ENCODE data around the gene DTX3L.

Gene DTX3L

DNA sequence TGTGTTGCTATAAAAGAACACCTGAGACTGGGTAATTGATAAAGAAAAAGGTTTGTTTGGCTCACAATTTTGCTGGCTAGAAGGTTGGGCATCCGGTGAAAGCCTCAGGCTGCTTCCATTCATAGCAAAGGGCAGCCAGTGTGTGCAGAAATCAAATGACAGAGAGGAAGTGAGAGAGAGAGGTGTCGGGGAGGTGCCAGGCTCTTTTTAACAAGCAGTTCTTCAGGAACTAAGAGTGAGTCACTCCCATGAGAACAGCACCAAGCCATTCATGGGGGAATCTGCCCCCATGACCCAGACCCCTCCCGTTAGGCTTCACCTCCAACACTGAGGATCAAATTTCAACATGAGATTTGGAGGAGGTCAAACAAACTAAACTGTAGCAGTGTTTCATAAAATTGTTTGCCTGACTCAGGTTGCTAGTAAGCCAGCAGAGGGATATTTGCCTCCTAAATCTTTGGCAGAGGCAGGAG lies 8.8 kb downstream of the DTX3L start:
- Histone ChIP-seq H3K27ac (ENCODE audit: insufficient read depth in 1 of 2, low read depth in 1 of 2, low read length in 2 of 2, poor library complexity in 1 of 2, severe bottlenecking in 2 of 2) (no peak overlapping the region), H3K4me3 (ENCODE audit: control insufficient read depth in 1 of 7, extremely low read depth in 1 of 7, insufficient read depth in 4 of 7, low read depth in 2 of 7, low read length in 6 of 7) (no peak overlapping the region), H3K9me3 (ENCODE audit: control extremely low read depth in 1 of 5, control insufficient read depth in 4 of 5, insufficient read depth in 2 of 5, low read depth in 1 of 5, low read length in 4 of 5) (no peaks in the 10 kb centered on the region), H3K36me3 (ENCODE audit: control insufficient read depth in 4 of 4, insufficient read depth in 4 of 4, low read length in 3 of 4) (peaks cover 18 to 56% (median 37%) of the 10 kb centered on the region in 4 experiments), H3K27me3 (replicated peaks in 2 of 5; ENCODE audit: control insufficient read depth in 4 of 5, insufficient read depth in 5 of 5, low read length in 4 of 5) (no peaks in the 10 kb centered on the region), H3K4me1 (ENCODE audit: control extremely low read depth in 1 of 4, control insufficient read depth in 4 of 4, insufficient read depth in 4 of 4, low read length in 3 of 4) (peaks cover 0 to 7% (median 3%) of the 10 kb centered on the region in 4 experiments)
- ChIA-PET CTCF (no interaction called here), POLR2A (no interaction called here)
- DNase-seq: peak in 2 of 3 donors; percentile 42 to 50
- WGBS (ENCODE audit: insufficient coverage): 65% methylated on average over 3 of the region's 3 CpGs

DNA sequence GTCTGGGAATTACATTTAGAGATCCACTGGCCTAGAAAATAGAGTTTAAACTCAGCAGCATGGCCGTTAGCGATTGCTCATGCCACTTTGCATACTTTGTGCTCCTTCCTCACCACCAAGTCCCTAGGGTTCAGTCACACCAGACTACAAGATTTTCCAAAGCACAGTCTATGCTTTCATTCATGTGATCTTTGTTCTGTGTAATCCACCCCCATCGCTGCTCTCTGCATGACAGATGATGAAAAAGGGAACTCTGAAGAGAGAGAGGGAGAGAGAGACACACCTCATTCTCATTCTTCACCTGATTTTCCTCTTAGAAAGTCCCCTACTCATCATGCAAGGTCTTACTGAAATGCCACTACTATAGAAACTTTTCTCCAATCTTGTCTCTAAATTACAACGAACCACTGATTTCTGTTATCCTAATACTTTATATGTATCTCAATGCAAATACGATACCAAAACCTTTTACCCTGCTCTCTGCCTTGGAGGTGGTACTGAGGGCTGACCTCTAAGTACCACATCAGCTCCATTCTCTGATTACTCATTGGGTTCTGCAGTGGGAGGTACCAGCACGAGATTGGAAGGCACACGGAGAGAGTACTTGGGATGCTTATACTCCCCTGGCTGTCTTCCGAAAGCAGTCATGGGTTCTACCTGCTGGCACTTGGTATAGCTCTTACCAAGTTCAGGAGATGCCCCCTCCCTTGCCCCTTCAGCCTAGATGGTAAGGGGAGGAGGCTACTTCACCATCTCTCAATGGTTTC lies 12.2 kb downstream of the DTX3L start:
- Histone ChIP-seq H3K36me3 (ENCODE audit: control insufficient read depth in 4 of 4, insufficient read depth in 4 of 4, low read length in 3 of 4) (peaks cover 4 to 25% (median 14%) of the 10 kb centered on the region in 4 experiments), H3K27ac (ENCODE audit: insufficient read depth in 1 of 2, low read depth in 1 of 2, low read length in 2 of 2, poor library complexity in 1 of 2, severe bottlenecking in 2 of 2) (no peak overlapping the region), H3K4me3 (ENCODE audit: control insufficient read depth in 1 of 7, extremely low read depth in 1 of 7, insufficient read depth in 4 of 7, low read depth in 2 of 7, low read length in 6 of 7) (no peak overlapping the region), H3K9me3 (ENCODE audit: control extremely low read depth in 1 of 5, control insufficient read depth in 4 of 5, insufficient read depth in 2 of 5, low read depth in 1 of 5, low read length in 4 of 5) (peaks cover 0 to 3% (median 0%) of the 10 kb centered on the region in 5 experiments), H3K27me3 (replicated peaks in 2 of 5; ENCODE audit: control insufficient read depth in 4 of 5, insufficient read depth in 5 of 5, low read length in 4 of 5) (no peaks in the 10 kb centered on the region), H3K4me1 (ENCODE audit: control extremely low read depth in 1 of 4, control insufficient read depth in 4 of 4, insufficient read depth in 4 of 4, low read length in 3 of 4) (peaks cover 0 to 13% (median 4%) of the 10 kb centered on the region in 4 experiments)
- POLR2A ChIA-PET: no interaction called here
- 93% methylated on average over 4 of the region's 8 CpGs for WGBS (ENCODE audit: insufficient coverage)
- DNase-seq: peak; percentile 42 to 73 (median 66)
- CTCF ChIA-PET: no interaction called here

DNA sequence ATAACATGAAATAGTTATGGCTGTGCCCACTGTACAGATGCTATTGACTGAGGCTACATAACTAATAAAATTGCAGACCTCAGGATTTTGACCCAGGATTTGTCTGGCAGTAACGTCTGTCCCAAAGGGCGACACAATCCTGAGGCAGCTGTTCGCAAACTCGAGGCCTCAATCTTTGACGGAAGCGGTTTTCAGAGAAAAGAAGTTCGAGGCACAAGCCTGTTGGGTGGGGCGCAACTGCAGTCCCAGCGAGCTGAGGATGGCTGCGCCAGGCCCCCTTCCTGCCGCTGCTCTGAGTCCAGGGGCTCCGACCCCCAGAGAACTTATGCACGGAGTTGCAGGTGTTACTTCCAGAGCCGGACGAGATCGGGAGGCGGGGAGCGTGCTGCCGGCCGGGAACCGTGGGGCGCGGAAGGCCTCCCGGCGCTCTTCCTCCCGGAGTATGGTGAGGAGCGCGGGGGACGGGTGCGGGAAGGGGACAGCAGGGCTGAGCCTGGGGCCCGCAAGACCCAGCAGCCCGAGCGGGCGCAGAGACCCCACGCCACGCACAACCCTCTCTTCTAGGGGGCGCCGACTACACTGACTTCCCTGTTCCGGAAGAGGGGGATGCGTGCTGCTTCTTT lies 13.4 kb downstream of the DTX3L start, which contains the start of gene PARP15:
PARP15 (plus strand) TSS at position 242 of the 623 bp plus-strand sequence; CDS start at position 260, 18 bp downstream.
- POLR2A ChIA-PET: no interaction called here
- H3K36me3 ChIP-seq (ENCODE audit: control insufficient read depth in 4 of 4, insufficient read depth in 4 of 4, low read length in 3 of 4): peaks cover 2 to 17% (median 8%) of the 10 kb centered on the region in 4 experiments
- H3K4me3 ChIP-seq (ENCODE audit: control insufficient read depth in 1 of 7, extremely low read depth in 1 of 7, insufficient read depth in 4 of 7, low read depth in 2 of 7, low read length in 6 of 7): peak within 1 kb of the TSS; percentile 69 to 93 (median 82)
- DNase-seq: peak; percentile 32 to 64 (median 48)
- peak within 1 kb of the TSS; percentile 25 to 77 for H3K27ac ChIP-seq (ENCODE audit: insufficient read depth in 1 of 2, low read depth in 1 of 2, low read length in 2 of 2, poor library complexity in 1 of 2, severe bottlenecking in 2 of 2)
- CTCF ChIA-PET: no interaction called here
- no peaks in the 10 kb centered on the region for H3K27me3 ChIP-seq (replicated peaks in 2 of 5; ENCODE audit: control insufficient read depth in 4 of 5, insufficient read depth in 5 of 5, low read length in 4 of 5)
- H3K4me1 ChIP-seq (ENCODE audit: control extremely low read depth in 1 of 4, control insufficient read depth in 4 of 4, insufficient read depth in 4 of 4, low read length in 3 of 4): peaks cover 0 to 13% (median 4%) of the 10 kb centered on the region in 4 experiments
- H3K9me3 ChIP-seq (ENCODE audit: control extremely low read depth in 1 of 5, control insufficient read depth in 4 of 5, insufficient read depth in 2 of 5, low read depth in 1 of 5, low read length in 4 of 5): peaks cover 0 to 14% (median 4%) of the 10 kb centered on the region in 5 experiments
- WGBS (ENCODE audit: insufficient coverage): under 1% methylated on average over 35 of the region's 40 CpGs

DNA sequence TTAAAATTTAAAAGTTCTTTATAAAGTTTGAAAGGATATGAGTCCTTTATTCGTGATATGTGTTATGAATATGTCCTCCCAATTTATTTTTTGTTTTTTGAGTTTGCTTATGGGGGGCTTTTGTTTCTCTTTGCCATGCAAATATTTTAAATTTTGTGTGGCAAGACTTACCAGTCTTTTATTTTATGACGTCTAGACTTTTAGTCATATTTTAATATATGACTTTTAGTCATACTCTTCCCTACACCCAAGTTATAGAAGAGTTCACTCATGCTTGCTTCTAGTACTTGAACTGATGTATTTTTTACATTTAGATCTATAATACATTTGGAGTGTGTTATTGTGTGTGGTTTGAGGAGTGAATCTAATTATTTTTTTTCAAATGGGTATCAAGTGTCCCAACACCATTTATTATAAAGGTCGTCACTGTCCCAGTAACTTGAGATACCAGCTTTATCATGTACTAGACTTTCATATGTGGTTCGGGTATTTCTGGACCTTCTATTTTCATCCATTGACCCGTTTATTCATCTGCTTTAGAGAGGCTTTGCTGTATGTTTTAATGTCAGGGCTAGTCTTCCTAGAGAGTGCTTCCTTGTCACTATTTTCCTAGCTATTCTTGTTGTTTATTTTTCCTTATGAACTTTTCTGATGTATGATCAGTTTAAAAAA lies 14.1 kb downstream of the DTX3L start:
- ChIA-PET POLR2A (interaction anchor here (0.8 kb wide), 1 partner anchor 101 kb away, joined by 3 read pairs; no protein-coding TSS in a partner anchor), CTCF (interaction anchor here (1.8 kb wide), 1 partner anchor 18 kb away, joined by 6 read pairs; no protein-coding TSS in a partner anchor)
- Histone ChIP-seq H3K9me3 (ENCODE audit: control extremely low read depth in 1 of 5, control insufficient read depth in 4 of 5, insufficient read depth in 2 of 5, low read depth in 1 of 5, low read length in 4 of 5) (peaks cover 1 to 14% (median 4%) of the 10 kb centered on the region in 5 experiments), H3K4me3 (ENCODE audit: control insufficient read depth in 1 of 7, extremely low read depth in 1 of 7, insufficient read depth in 4 of 7, low read depth in 2 of 7, low read length in 6 of 7) (peak overlapping the region; percentile 69 to 93 (median 82)), H3K36me3 (ENCODE audit: control insufficient read depth in 4 of 4, insufficient read depth in 4 of 4, low read length in 3 of 4) (peaks cover 2 to 11% (median 4%) of the 10 kb centered on the region in 4 experiments), H3K27me3 (replicated peaks in 2 of 5; ENCODE audit: control insufficient read depth in 4 of 5, insufficient read depth in 5 of 5, low read length in 4 of 5) (no peaks in the 10 kb centered on the region), H3K4me1 (ENCODE audit: control extremely low read depth in 1 of 4, control insufficient read depth in 4 of 4, insufficient read depth in 4 of 4, low read length in 3 of 4) (peaks cover 0 to 9% (median 4%) of the 10 kb centered on the region in 4 experiments), H3K27ac (ENCODE audit: insufficient read depth in 1 of 2, low read depth in 1 of 2, low read length in 2 of 2, poor library complexity in 1 of 2, severe bottlenecking in 2 of 2) (peak overlapping the region in 1 of 2 experiments; percentile 77)
- peak in 1 of 3 donors; percentile 32 for DNase-seq
- WGBS (ENCODE audit: insufficient coverage): 33% methylated on average over 1 of the region's 5 CpGs

DNA sequence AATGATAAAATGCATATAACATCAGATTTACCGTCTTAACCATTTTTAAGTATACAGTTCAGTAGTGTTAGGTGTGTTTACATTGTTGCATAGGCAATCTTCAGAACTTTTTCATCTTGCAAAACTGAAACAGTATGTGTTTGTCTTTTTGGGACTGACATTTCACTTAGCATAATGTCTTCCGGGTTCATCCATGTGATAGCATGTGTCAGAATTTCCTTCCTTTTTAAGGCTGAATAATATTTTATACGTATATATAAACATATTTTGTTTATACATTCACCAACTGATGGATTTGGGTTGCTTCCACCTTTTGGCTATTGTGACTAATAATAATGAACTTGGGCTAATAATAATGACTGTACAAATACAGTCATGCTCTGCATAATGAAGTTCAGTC lies 16.3 kb downstream of the DTX3L start:
- peaks cover 0 to 4% (median 3%) of the 10 kb centered on the region in 4 experiments for H3K36me3 ChIP-seq (ENCODE audit: control insufficient read depth in 4 of 4, insufficient read depth in 4 of 4, low read length in 3 of 4)
- ChIA-PET CTCF (interaction anchor here (1.1 kb wide), 1 partner anchor 21 kb away, joined by 3 read pairs; no protein-coding TSS in a partner anchor), POLR2A (no interaction called here)
- no peak for DNase-seq
- no peak overlapping the region for H3K4me3 ChIP-seq (ENCODE audit: control insufficient read depth in 1 of 7, extremely low read depth in 1 of 7, insufficient read depth in 4 of 7, low read depth in 2 of 7, low read length in 6 of 7)
- H3K27me3 ChIP-seq (replicated peaks in 2 of 5; ENCODE audit: control insufficient read depth in 4 of 5, insufficient read depth in 5 of 5, low read length in 4 of 5): no peaks in the 10 kb centered on the region
- H3K9me3 ChIP-seq (ENCODE audit: control extremely low read depth in 1 of 5, control insufficient read depth in 4 of 5, insufficient read depth in 2 of 5, low read depth in 1 of 5, low read length in 4 of 5): peaks cover 3 to 19% (median 9%) of the 10 kb centered on the region in 5 experiments
- H3K27ac ChIP-seq (ENCODE audit: insufficient read depth in 1 of 2, low read depth in 1 of 2, low read length in 2 of 2, poor library complexity in 1 of 2, severe bottlenecking in 2 of 2): no peak overlapping the region
- H3K4me1 ChIP-seq (ENCODE audit: control extremely low read depth in 1 of 4, control insufficient read depth in 4 of 4, insufficient read depth in 4 of 4, low read length in 3 of 4): peaks cover 0 to 9% (median 5%) of the 10 kb centered on the region in 4 experiments
- WGBS (ENCODE audit: insufficient coverage): no CpG with 5 or more reads among the region's 3 CpGs

DNA sequence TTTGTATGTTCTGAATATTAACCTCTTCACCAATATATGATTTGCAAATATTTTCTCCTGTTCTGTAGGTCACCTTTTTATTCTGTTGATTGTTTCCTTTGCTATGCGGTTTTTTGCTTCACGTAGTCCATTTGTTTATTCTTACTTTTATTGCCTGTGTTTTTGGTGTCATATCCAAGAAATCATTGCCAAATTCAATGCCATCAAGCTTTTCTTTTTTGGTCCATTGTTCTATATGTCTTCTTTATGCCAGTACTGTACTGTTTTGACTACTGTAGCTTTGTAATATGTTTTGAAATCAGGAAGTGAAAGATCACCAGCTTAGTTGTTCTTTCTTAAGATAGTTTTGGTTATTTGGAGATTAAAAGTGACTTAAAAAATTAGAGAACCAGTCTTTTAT lies 17.5 kb downstream of the DTX3L start:
- H3K4me3 ChIP-seq (ENCODE audit: control insufficient read depth in 1 of 7, extremely low read depth in 1 of 7, insufficient read depth in 4 of 7, low read depth in 2 of 7, low read length in 6 of 7): no peak overlapping the region
- H3K27ac ChIP-seq (ENCODE audit: insufficient read depth in 1 of 2, low read depth in 1 of 2, low read length in 2 of 2, poor library complexity in 1 of 2, severe bottlenecking in 2 of 2): no peak overlapping the region
- no peak for DNase-seq
- POLR2A ChIA-PET: interaction anchor here (0.6 kb wide), 1 partner anchor 66 kb away, joined by 4 read pairs; no protein-coding TSS in a partner anchor
- CTCF ChIA-PET: no interaction called here
- peaks cover 0 to 8% (median 5%) of the 10 kb centered on the region in 4 experiments for H3K4me1 ChIP-seq (ENCODE audit: control extremely low read depth in 1 of 4, control insufficient read depth in 4 of 4, insufficient read depth in 4 of 4, low read length in 3 of 4)
- WGBS (ENCODE audit: insufficient coverage): no CpG with 5 or more reads among the region's 2 CpGs
- peaks cover 3 to 19% (median 9%) of the 10 kb centered on the region in 5 experiments for H3K9me3 ChIP-seq (ENCODE audit: control extremely low read depth in 1 of 5, control insufficient read depth in 4 of 5, insufficient read depth in 2 of 5, low read depth in 1 of 5, low read length in 4 of 5)
- H3K36me3 ChIP-seq (ENCODE audit: control insufficient read depth in 4 of 4, insufficient read depth in 4 of 4, low read length in 3 of 4): peaks cover 0 to 4% (median 3%) of the 10 kb centered on the region in 4 experiments
- no peaks in the 10 kb centered on the region for H3K27me3 ChIP-seq (replicated peaks in 2 of 5; ENCODE audit: control insufficient read depth in 4 of 5, insufficient read depth in 5 of 5, low read length in 4 of 5)

Data from common myeloid progenitor, CD34-positive (primary cell).